Keratinocyte (primary cell): Measurements from ENCODE around the gene TGOLN2. TPM values are rescaled to one million over a fixed set of nuclear protein-coding genes. Genes with fewer than 3 reads are reported as not detected.
"Not testable (repeated sequence)": the region's sequence is repeated elsewhere in the genome, so short reads cannot be mapped to it uniquely, and the experiment has no call there.

Source experiments
- DNase-seq: peaks from one replicate; pipeline ENCODE4 v3.0.0-alpha.2; 2011; ENCODE audit warnings: low read depth, missing footprints, low spot score
- FAIRE-seq: peaks from 2 replicates; lab custom pipeline; 2011; peaks lifted over from hg19 to GRCh38; lab: Jason Lieb, UNC
- H2AFZ ChIP-seq: 2 replicates; pipeline ENCODE4 v1.6.0; 2012; ENCODE audit warnings: low read length, control low read depth, inconsistent platforms; ENCODE audit not compliant: control insufficient read depth
- H3K27ac ChIP-seq: 2 replicates; pipeline ENCODE4 v1.5.1; 2011; ENCODE audit warnings: low read length; ENCODE audit not compliant: control insufficient read depth, insufficient read depth
- H3K27me3 ChIP-seq: 3 replicates; pipeline ENCODE4 v1.6.0; 2011; ENCODE audit warnings: low read length; ENCODE audit not compliant: control insufficient read depth, insufficient read depth; ENCODE audit errors: extremely low read depth
- H3K36me3 ChIP-seq, 2 experiments: 2 replicates in 1 of 2; 3 replicates in 1 of 2; pipeline ENCODE4 v1.5.1; 2011; ENCODE audit warnings: low read length in 2 of 2, mild to moderate bottlenecking in 1 of 2; ENCODE audit not compliant: control insufficient read depth in 2 of 2, insufficient read depth in 2 of 2; ENCODE audit errors: extremely low read depth in 1 of 2
- H3K4me1 ChIP-seq: 3 replicates; pipeline ENCODE4 v1.5.1; 2011; ENCODE audit warnings: low read length; ENCODE audit not compliant: control insufficient read depth, insufficient read depth; ENCODE audit errors: extremely low read depth
- H3K4me2 ChIP-seq: 3 replicates; pipeline ENCODE4 v1.6.0; 2011; ENCODE audit warnings: low read depth, low read length; ENCODE audit not compliant: control insufficient read depth, insufficient read depth; ENCODE audit errors: extremely low read depth
- H3K4me3 ChIP-seq, 3 experiments: fragments of 200-600 bp in 1 of 3; sonication (generic) in 1 of 3; 2 replicates in 2 of 3; 3 replicates in 1 of 3; pipeline ENCODE4 v1.5.1; 2011 to 2016; ENCODE audit warnings: low read length in 3 of 3, mild to moderate bottlenecking in 3 of 3, control low read depth in 2 of 3, inconsistent platforms in 1 of 3, low read depth in 1 of 3, mixed read lengths in 1 of 3, mixed run types in 1 of 3, moderate library complexity in 1 of 3; ENCODE audit not compliant: control insufficient read depth in 2 of 3, insufficient read depth in 2 of 3; ENCODE audit errors: extremely low read depth in 1 of 3
- H3K79me2 ChIP-seq: 2 replicates; pipeline ENCODE4 v1.6.0; 2012; ENCODE audit warnings: low read length; ENCODE audit not compliant: control insufficient read depth, insufficient read depth
- H3K9ac ChIP-seq: 3 replicates; pipeline ENCODE4 v1.6.0; 2011; ENCODE audit warnings: low read length; ENCODE audit not compliant: control insufficient read depth, insufficient read depth; ENCODE audit errors: extremely low read depth
- H3K9me1 ChIP-seq: 3 replicates; pipeline ENCODE4 v1.6.0; 2011; ENCODE audit warnings: low read length; ENCODE audit not compliant: control insufficient read depth, insufficient read depth; ENCODE audit errors: extremely low read depth
- H3K9me3 ChIP-seq: 2 replicates; pipeline ENCODE4 v1.5.1; 2012; ENCODE audit warnings: low read depth, low read length; ENCODE audit not compliant: control insufficient read depth
- H4K20me1 ChIP-seq: 3 replicates; pipeline ENCODE4 v1.6.0; 2011; ENCODE audit warnings: low read length; ENCODE audit not compliant: control insufficient read depth, insufficient read depth; ENCODE audit errors: extremely low read depth
- EZH2 ChIP-seq: IDR thresholded peaks from one replicate; pipeline ENCODE4 v1.6.1; 2012; ENCODE audit warnings: inconsistent platforms, mild to moderate bottlenecking, low read length, moderate library complexity
- dilution Hi-C: fragments of 300-500 bp; cut with MboI; formaldehyde crosslinking; loops from one replicate; pipeline ENCODE4 v1.7.0; 2020; ENCODE audit warnings: low sequenced_read_pairs; ENCODE audit not compliant: extremely low pct_ligation_motif_present
- polyA plus RNA-seq, 5 experiments: library from polyadenylated mRNA; depleted of rRNA in 3 of 5; stranded (reverse) in 3 of 5; stranded (forward) in 1 of 5; unstranded in 1 of 5; fragments of >200 nt; gene quantifications; 1 replicate in 1 of 5; 2 replicates in 3 of 5; 3 replicates in 1 of 5; pipeline versions ENCODE4 v1.2.1 to v1.2.3, GENCODE V29; 2011 to 2012; ENCODE audit warnings: missing spikeins in 2 of 5, low read depth in 1 of 5, low replicate concordance in 1 of 5
- TF ChIP-seq, protein P1 (sequence below), 3 experiments: IDR thresholded peaks in 1 of 3; conservative IDR thresholded peaks in 1 of 3; optimal IDR thresholded peaks in 1 of 3; 2 replicates in 2 of 3; 3 replicates in 1 of 3; pipeline versions ENCODE3 to v1.5.1; 2011; ENCODE audit warnings: low read length in 3 of 3, mild to moderate bottlenecking in 3 of 3, moderate library complexity in 2 of 3, control low read depth in 1 of 3, inconsistent platforms in 1 of 3; ENCODE audit not compliant: insufficient read depth in 2 of 3; ENCODE audit errors: extremely low read depth in 1 of 3

The TGOLN2 gene
- polyA plus RNA-seq, 1 donor (not counting 4 experiments of a cell fraction or from before 2014, with no cell fraction given), result 43.3 TPM

DNA sequence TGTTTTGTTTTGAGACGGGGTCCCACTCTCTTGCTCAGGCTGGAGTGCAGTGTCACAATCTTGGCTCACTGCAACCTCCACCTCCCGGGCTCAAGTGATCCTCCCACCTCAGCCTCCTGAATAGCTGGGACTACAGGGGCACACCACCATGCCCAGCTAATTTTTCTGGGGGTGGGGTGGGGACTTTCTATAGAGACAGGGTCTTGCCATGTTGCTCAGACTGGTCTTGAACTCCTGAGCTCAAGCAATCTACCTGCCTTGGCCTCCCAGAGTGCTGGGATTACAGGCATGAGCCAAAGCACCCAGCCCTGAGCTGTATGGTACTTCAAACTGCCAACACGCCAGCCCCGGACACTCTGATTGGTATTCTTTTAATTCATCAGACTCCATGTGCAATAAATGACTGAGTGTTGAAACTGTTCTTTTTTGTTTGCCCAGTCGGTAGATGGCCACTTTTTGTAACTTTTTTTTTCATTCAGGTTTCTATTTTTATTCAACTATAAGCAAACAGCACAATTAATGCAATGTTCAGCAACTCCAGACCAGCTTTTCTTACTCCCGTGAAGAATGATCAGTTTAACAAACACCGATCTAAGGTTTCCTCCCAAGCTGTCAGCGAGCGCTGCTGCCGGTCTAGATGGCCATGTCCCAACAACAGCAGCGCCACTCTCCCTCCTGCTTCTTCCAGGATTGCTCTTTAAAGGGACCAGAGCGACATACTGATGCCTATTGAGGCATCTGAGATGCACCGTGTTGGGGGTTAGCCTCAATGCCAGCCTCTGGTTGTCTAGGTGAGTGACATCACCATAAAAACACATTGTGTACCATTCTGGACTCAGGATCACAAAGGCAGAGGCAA is 12.5 kb upstream of the TGOLN2 start:
- Histone ChIP-seq H3K4me1 (no peaks in the 10 kb centered on the region), H4K20me1 (no peaks in the 10 kb centered on the region), H3K27ac (no peak overlapping the region), H2AFZ (no peak overlapping the region), H3K4me3 (no peak overlapping the region), H3K4me2 (no peak overlapping the region), H3K79me2 (no peaks in the 10 kb centered on the region), H3K9me3 (no peaks in the 10 kb centered on the region), H3K9ac (no peak overlapping the region), H3K36me3 (peaks cover 9 to 13% of the 10 kb centered on the region in 2 experiments), H3K27me3 (no peaks in the 10 kb centered on the region), H3K9me1 (no peaks in the 10 kb centered on the region)
- dilution Hi-C loops, result no loop called here
- DNase-seq, result no peak
- FAIRE-seq, result no peak
- TF ChIP-seq, protein P1, sequence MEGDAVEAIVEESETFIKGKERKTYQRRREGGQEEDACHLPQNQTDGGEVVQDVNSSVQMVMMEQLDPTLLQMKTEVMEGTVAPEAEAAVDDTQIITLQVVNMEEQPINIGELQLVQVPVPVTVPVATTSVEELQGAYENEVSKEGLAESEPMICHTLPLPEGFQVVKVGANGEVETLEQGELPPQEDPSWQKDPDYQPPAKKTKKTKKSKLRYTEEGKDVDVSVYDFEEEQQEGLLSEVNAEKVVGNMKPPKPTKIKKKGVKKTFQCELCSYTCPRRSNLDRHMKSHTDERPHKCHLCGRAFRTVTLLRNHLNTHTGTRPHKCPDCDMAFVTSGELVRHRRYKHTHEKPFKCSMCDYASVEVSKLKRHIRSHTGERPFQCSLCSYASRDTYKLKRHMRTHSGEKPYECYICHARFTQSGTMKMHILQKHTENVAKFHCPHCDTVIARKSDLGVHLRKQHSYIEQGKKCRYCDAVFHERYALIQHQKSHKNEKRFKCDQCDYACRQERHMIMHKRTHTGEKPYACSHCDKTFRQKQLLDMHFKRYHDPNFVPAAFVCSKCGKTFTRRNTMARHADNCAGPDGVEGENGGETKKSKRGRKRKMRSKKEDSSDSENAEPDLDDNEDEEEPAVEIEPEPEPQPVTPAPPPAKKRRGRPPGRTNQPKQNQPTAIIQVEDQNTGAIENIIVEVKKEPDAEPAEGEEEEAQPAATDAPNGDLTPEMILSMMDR (optimal IDR thresholded peaks at IDR 0.05 in 1 of 3, IDR thresholded peaks at IDR 0.05 in 1 of 3, conservative IDR thresholded peaks at IDR 0.05 in 1 of 3; ENCODE audit: extremely low read depth in 1 of 3, insufficient read depth in 2 of 3, low read length in 3 of 3), result no peak
- TF ChIP-seq EZH2, result no peak

DNA sequence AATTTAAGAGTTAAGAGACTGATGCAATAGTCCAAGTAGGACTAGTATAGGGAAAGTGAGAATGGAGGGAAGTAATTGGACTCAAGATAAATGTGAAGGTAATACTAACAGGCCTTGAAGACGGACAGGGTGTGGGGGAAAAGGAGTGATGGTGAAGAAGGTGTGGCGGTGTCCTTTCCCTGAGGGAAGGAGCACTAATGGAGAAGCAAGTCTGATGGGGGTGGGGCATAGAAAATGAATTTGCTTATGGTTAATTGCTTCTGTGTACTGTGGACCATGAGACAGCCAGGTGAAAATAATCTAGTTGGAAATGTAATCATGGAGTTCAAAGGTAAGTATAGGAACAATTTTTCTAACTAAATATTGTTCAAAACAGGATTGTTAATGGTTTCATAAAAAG is 7.1 kb upstream of the TGOLN2 start:
- Histone ChIP-seq H3K9me1 (no peaks in the 10 kb centered on the region), H3K27me3 (no peaks in the 10 kb centered on the region), H3K4me3 (no peak overlapping the region), H3K4me1 (no peaks in the 10 kb centered on the region), H2AFZ (no peak overlapping the region), H4K20me1 (no peaks in the 10 kb centered on the region), H3K4me2 (no peak overlapping the region), H3K9me3 (no peaks in the 10 kb centered on the region), H3K9ac (no peak overlapping the region), H3K27ac (no peak overlapping the region), H3K36me3 (no peaks in the 10 kb centered on the region), H3K79me2 (no peaks in the 10 kb centered on the region)
- FAIRE-seq (no peak), DNase-seq (no peak)
- dilution Hi-C loops, result no loop called here
- TF ChIP-seq, protein P1 (optimal IDR thresholded peaks at IDR 0.05 in 1 of 3, IDR thresholded peaks at IDR 0.05 in 1 of 3, conservative IDR thresholded peaks at IDR 0.05 in 1 of 3; ENCODE audit: extremely low read depth in 1 of 3, insufficient read depth in 2 of 3, low read length in 3 of 3), result no peak
- no peak for TF ChIP-seq EZH2

DNA sequence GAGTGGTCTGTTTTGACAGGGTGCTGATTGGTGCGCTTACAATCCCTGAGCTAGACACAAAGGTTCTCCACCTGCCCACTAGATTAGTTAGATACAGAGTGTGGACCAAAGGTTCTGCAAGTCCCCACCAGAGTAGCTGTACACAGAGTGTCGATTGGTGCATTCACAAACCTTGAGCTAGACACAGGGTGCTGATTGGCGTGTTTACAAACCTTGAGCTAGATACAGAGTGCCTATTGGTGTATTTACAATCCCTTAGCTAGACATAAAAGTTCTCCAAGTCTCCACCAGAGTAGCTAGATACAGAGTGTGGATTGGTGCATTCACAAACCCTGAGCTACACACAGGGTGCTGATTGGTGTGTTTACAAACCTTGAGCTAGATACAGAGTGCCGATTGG is 6.1 kb upstream of the TGOLN2 start:
- FAIRE-seq, dilution Hi-C loops, H2AFZ ChIP-seq: not testable (repeated sequence)

More for the DNA sequence above, 6.1 kb upstream of the TGOLN2 start:
- not testable (repeated sequence) for H3K79me2 ChIP-seq, H4K20me1 ChIP-seq, H3K9me1 ChIP-seq, H3K4me3 ChIP-seq, H3K9ac ChIP-seq, H3K36me3 ChIP-seq, DNase-seq, H3K9me3 ChIP-seq, H3K27ac ChIP-seq, H3K27me3 ChIP-seq, H3K4me1 ChIP-seq, H3K4me2 ChIP-seq
